Purkinje cell (primary cell): Measurements from ENCODE around the gene HTR7. TPM values are rescaled to one million over a fixed set of nuclear protein-coding genes. Genes with fewer than 3 reads are reported as not detected.

ENCODE experiments used
- polyA plus RNA-seq: library from polyadenylated mRNA; unstranded; fragments of >200 nt; fragmentation: Nextera tagmentation; gene quantifications from 2 replicates; pipeline ENCODE4 v1.2.1, GENCODE V29; 2014

Gene HTR7
- polyA plus RNA-seq = 3.1 and 3.6 TPM in 2 replicates

GRCh38 chr10:90857635-90858460, at the start of gene HTR7:
Gene HTR7, minus strand, starts transcription at chr10:90858039. Its CDS starts 368 bp downstream, at chr10:90857671.

GRCh38 chr10:90871766-90872647, 14.2 kb upstream of the HTR7 start, which contains the start of gene RPP30:
Gene RPP30, plus strand, starts transcription at chr10:90871974. Its CDS starts 13 bp downstream, at chr10:90871987.

Other genes starting within 250 kb of the HTR7 start
- 102 and 159 TPM in 2 replicates for gene RPP30, start 13.9 kb upstream of the HTR7 start, polyA plus RNA-seq
- not detected in 2 replicates for gene ANKRD1, start 63.0 kb upstream of the HTR7 start, polyA plus RNA-seq